DLD1 (cell line): ENCODE results near the gene CYTH4.

Experiments
- in situ Hi-C: cut with HindIII; loops from 2 replicates; pipeline ENCODE4 v1.10.0; 2017; ENCODE audit warnings: low sequenced_read_pairs

Gene CYTH4

DNA sequence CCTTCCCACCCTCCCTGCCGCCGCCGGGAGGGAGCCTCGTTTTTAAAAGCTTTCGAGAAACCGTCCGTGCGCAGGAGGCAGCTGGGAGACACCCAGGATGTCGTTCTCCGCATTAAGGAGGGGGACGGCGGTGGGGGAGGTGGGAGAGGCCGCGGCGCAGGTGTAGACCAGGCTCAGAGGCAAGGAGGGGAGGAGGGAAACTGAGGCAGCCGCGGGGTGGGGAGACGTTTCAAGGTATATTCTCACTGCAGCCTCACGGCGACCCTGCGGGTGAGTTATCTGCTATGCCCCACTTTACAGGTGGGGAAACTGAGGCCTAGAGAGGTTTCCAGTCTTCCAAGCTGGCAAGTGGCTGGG, 42.7 kb downstream of the CYTH4 start:
- in situ Hi-C loops, result loop anchor here (10.0 kb wide), 1 partner anchor 120 kb away; no protein-coding TSS in a partner anchor

DNA sequence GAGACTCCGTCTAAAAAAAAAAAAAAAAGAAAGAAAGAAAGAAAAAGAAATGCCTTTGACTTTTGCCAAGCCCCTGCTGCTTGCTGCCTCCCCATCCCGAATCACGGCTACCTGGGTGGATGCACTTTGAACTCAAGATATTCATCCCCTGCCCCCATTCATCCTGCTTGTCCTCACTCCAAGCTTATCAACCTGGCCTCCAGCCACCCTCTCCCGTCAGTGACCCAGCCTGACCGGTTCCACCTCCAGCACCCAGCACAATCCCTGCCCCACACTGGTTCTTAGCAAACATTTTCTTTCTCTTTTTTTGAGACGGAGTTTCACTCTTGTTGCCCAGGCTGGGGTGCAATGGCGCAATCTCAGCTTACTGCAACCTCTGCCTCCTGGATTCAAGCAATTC, 44.4 kb downstream of the CYTH4 start:
- in situ Hi-C loops, result loop anchor here (10.0 kb wide), 1 partner anchor 118 kb away; no protein-coding TSS in a partner anchor

DNA sequence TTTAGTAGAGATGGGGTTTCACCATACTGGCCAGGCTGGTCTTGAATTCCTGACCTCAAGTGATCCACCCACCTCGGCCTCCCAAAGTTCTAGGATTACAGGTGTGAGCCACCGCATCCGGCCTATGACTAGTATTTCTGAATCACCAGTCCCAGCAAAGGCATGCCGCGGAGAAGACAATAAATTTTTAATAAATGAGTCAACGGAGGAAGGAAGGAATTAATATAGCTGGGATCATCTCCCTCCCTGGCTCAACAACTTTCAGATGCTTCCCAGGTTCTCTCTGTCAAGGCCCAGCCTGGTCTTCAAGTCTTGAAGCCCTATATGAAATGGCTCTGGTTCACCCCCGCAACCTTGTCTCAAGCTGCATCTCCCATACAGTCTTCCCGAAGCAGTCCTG, 45.7 kb downstream of the CYTH4 start:
- in situ Hi-C loops, result loop anchor here (10.0 kb wide), 1 partner anchor 117 kb away; no protein-coding TSS in a partner anchor

DNA sequence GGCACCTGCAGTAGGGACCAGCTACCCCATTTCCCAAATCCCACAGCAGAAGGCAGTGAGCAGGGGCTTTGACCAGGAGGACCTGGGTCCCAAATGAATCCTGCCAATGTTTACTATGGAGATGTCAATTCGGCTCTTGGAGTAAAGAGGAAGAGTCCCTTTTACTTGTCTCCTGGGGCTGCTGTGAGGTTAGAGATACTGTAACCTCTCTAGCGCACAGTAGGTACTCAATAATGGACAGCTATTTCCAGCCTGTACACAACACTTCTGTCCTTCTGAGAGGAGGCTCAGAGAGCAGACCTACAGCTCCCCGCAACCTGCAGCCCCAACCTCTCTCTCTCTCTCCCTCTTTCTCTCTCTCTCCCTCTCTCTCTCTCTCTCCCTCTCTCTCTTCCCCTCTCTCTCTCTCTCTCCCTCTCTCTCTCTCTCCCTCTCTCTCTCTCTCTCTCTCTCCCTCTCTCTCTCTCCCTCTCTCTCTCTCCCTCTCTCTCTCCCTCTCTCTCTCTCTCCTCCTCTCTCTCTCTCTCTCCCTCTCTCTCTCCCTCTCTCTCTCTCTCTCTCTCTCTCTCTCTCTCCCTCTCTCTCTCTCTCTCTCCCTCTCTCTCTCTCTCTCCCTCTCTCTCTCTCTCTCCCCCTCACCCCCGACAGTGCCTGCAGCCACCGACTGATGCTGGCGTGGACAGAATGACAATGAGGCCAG, 46.4 kb downstream of the CYTH4 start:
- in situ Hi-C loops, result loop anchor here (10.0 kb wide), 1 partner anchor 116 kb away; no protein-coding TSS in a partner anchor

DNA sequence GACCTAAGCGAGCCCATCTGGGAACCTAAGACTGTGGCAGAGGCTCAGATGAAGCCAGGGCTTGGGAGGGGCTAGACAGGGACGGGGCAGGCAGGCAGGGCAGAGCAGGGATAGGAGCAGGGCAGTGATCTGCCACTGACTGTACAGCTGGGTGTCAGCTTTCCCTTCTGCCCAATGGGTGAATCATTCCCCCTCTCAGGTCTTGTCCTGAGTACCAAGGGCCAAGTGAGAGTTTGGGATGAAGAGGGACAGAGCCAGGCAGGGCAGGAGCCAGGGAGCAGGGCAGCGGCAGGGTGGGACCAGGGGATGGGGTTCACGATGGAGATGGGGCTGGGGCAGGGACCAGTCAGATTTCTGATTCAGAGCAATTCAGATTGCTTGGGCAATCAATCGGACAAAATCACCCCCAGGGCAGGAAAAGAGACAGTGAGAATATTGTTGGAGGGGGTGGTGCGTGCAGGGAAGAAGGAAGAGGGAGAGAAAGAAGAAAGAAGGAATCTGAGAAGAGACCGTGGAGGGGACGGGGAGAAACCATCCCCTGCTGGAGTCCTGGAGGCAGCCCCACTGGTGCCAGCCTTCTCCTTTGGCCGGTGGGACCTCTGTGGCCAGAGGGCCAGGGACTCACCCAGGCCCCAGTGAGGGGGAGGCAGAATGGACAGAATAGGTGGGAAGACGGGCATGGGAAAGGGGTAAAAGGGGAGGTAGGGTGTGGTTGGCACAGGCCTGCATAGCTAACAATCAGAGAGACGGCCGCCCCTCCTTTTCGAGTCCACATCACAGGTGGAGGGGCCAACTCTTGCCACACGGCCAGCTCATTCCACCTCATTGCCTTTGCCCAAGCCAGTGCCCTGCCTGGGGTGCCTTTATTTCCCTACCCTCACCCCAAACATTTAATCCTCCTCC, 47.2 kb downstream of the CYTH4 start:
- in situ Hi-C loops, result loop anchor here (10.0 kb wide), 2 partner anchors 65 to 115 kb away; no protein-coding TSS in a partner anchor

DNA sequence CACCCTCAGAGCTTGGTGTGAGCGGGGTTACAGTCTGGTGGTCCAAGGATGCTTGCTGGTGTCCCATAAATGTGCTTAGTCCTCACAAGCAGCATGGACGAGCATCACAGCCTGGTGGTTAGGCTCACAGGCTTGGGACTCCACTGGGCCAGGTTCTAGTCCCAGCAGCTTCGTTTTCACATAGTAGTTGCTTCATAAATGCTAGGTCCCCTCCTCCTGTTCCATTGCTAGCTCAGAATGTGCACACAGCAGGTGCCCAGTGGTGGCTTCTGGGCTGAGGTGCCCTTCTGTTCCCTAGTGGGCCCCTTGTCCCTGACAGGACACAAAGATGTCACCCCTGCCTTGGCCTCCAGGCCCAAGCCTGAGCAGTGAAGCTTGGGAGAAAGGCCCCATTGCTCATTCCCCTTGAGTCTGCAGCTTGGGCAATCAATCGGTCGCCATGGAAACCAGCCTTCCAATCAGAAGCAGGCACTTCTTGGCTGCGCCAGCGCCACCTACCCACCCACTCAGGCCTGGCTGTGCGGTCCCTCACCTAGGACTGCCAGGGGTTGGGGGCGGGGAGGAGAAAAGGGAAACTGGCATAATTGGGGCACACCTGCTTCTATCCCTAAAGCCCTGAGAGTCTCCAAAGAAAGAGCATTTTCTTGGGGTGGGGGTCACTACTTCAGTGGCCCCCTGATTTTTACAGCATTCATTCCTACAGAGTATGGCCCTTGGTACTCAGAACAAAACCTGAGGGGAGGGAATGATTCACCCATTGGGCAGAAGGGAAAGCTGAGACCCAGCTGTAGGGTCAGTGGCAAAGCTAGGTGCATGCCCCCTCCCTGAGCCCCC, 48.1 kb downstream of the CYTH4 start:
- in situ Hi-C loops, result loop anchor here (10.0 kb wide), 1 partner anchor 64 kb away; no protein-coding TSS in a partner anchor

DNA sequence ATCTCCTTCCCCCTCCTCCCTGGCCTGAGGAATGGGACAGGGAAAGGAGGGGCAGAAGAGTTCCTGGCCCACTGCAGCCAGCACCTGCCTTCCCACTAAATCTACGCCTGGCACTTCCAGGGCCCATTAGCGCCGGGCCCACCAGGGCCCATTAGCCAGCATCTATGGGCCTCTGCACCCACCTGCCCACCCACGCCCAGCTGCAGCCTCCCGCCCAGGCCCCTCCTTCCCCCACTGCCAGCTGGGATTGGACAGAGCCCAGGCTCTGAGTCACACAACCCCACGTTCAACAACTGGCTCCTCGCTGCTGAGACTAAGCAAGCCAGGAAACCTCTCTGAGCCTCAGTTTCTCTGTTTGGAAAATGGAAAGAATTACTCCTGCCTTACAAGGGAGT, 48.7 kb downstream of the CYTH4 start:
- in situ Hi-C loops, result loop anchor here (10.0 kb wide), 1 partner anchor 64 kb away; no protein-coding TSS in a partner anchor

DNA sequence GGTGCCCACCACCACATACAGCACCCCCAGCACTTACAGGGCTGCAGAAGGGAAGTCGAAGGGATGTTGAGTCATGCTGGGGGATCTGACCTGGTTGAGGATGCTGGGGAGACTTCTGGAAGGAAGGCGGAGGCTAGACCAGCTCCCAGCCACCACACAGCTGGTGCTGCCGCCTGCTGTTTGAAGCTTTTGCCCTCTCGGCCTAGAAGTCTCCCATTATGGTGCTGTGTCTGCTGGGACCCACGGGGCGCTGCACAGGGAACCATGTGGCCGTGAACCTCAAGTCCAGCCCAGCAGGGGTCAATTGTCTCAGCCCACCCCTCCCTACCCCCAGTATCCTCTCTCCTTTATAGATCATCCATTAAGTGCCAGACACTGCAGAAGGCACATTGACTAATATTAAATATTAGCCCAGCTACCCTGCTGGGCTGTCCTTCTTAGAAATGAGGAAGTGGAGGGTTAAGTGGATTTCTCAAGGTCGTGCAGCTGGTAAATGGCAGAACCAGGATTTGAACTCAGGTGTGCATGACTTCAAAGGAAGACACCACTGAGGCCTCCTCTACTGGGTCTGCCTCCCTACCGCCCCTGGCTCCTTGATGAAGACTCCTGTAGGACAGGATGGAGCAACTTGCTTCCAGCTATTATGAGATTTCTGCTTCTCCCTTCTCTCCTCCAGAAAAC, 49.7 kb downstream of the CYTH4 start:
- in situ Hi-C loops, result loop anchor here (10.0 kb wide), 1 partner anchor 63 kb away; no protein-coding TSS in a partner anchor

DNA sequence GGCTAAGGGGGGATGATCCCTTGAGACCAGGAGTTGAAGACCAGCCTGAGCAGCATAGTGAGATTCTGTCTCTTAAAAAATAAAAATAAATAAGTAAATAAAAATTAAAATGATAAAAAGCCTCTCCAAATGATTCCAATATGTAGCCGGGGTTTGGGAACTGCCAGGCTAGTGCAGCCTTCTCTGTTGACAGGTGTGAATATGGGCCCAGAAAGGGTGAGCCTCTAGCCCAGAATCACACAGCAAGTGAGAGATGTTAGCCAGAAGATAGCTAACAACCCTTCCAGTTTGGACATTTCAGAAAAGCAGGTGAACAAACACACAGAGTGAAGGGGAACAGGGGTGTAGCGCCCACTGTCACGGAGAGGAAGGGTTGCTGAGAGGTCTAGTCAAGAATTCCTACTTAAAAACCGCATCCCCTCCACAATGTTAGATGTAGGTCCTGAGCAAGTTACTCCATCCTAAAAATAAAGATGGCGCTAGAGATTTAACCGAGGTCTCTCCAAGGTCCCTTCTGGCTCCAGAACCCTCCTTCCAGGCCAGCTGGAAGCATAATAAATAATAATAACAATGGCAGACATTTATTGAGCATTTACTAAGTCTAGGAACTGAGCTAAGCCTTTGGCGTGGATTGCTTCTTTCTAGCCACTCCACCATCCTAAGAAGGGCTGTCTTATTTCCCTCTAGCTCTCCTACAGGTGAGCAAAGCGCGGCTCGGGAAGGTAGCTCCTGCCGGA, 51.6 kb downstream of the CYTH4 start:
- in situ Hi-C loops, result loop anchor here (10.0 kb wide), 1 partner anchor 61 kb away; no protein-coding TSS in a partner anchor

DNA sequence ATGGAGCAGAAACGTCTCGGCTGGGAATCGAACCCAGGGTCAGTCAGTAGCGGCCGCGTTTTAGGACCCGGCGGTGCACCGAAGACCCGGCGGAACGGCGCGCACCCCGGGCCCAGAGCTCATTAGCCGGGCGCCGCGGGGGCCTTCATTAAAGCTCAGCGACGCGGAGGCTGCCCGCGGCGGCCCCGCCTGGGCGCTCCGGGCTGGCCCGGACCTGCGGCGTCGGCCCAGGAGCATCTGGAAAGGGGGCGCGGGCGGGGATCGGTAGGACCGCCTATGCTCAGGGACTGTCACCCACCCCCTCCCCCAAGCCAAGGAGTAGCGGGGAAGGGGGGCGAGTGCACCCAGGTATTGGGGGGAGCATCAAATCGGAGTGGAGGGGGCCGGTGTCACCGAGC, 52.2 kb downstream of the CYTH4 start:
- in situ Hi-C loops, result loop anchor here (10.0 kb wide), 1 partner anchor 60 kb away; no protein-coding TSS in a partner anchor

DNA sequence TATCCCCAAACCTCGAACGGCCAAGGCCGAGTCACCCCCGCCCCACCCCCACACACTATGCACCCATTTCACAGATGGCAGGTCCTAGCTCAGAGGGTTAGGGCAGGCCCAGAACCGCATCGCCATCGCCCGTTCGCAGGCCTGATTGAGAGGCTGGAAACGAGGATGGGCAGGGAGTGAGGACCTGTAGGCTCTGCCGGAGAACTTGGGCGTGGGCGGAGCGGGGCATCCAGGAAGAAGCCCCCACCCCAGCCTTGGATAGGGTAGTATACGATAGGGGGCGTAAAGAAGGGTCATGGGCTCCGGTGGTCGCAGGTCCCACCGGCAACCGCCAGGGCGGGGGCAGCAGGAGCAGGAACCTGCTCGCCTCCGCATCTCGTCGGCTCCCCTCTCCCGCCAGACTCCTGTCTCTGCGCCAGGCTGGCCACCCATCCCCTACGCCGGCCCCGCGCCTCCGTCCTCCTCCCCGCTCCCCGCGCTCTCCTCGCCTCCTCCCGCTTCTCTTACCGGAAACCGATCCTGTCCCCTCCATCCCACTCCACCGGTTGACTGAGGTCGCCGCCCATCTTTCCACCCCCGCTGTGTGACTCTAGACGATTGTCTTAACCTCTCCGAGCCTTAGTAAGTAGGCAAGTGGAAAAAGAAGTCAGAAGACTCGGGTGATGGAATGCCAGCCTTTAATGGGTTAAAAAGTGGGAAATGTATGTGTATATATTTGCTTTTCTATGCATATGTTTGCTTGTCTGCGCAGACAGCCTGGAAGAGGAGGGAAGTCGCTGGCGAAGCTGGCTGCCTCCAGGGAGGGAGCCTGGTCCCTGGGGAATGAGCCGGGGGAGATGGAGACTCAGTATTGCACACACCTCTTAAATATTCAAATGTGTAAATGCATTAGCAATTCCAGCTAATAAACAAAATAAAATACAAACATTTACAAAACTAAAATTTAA, 52.8 kb downstream of the CYTH4 start:
- in situ Hi-C loops, result loop anchor here (10.0 kb wide), 1 partner anchor 60 kb away; no protein-coding TSS in a partner anchor

DNA sequence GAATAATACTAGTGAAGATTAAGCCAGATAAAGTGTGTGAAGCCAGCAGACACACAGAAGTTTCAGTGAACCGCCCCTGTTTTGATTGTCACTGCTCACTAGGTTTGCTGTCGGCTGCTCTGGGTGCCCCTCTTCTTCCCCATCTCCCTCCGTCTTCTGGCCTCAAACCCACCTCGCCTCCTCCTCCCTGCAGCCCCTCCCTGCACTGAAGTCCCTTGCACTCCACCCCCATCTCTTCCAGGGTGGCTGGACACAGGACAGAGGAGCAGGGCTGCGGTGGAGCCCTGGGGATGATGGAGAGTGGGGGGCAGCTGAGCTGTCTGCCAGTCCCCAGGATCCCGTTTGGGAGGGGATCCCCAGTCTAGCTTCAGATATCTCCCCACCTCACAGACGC, 53.5 kb downstream of the CYTH4 start:
- in situ Hi-C loops, result loop anchor here (10.0 kb wide), 1 partner anchor 59 kb away; no protein-coding TSS in a partner anchor

DNA sequence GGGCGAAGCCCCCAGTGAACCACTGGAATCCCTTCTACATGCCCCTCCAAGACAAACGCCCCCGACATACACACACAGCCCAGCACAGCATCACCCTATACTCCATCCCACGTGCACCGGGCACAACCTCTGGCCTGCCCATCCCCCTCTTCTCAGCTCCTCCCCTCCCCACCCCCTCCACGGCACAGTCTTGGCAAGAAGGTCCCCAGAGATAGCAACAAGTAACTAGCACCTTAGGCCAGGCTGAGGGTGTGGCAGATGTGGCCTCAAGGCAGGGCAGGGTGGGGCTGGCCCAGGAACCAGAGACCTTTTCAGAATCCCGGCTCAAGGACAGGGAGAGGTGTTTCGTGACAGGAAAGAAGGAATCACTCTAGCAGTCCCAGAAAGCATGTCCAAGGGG, 54.3 kb downstream of the CYTH4 start:
- in situ Hi-C loops, result loop anchor here (10.0 kb wide), 1 partner anchor 58 kb away; no protein-coding TSS in a partner anchor

DNA sequence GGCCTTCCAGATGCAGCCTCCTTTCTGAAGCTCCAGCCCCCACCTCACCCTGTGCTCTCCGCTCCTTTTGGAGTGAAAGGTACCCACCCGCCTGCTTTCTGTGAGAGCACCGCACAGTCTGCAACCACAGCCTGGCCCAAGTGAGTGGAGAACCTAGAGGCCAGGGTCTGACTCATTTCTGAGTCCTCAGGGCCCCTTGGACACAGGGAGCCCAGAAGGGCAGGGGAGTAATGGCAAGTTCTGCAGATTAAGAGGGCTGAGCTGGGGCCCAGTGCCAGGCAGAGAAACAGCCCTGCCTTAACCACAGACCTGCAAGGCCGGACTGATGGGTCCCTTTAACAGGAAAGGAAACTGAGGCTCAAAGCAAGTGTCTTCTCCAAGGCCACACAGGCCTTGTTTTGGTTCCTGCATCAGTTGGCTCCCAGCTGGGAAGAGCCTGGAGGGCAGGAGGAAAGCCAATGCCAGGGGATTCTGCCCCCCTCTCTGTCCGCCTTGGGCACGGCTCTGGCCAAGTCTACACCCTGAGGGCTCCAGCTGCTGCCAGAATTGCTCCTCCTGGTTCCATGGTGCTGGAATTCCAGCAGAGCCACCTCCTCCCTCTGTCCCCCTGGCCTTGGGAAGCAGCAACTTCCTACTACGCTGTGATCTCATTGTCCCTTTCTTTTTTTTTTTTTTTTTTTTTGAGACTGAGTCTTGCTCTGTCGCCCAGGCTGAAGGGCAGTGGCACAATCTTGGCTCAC, 55.1 kb downstream of the CYTH4 start:
- in situ Hi-C loops, result loop anchor here (10.0 kb wide), 1 partner anchor 57 kb away; no protein-coding TSS in a partner anchor

DNA sequence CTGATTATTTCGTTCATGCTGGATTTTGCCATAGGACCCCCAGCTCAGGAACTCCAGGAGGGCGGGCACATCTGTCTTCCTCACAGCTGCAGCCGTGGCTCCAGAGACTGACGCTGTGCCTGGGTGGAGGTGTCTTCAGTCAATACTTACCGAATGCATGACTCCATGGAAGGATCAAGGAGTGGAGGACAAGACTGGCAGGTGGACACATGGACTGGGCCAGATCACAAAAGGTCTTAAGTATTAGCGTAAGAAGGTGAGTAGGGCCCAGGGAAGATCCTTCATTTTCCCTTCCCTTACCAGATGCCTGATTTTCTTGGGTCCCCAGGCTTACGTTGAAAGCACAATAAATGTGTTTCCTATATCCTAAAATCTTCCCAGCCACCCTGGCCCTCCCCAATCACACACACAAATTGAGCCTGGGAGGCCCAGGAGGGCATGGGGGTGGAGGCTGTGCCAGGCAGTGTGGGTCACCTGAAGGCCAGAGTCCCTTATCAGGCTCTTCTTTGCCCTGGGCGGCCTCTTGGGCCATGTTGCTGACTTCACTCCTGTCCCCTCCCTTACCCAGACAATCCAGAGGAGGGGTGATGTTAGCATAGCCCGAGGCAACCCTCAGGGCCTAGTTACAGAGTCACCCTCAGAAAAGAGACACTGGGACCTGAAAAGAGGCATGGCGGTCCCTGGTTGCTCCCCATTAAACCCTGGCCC, 56.4 kb downstream of the CYTH4 start:
- in situ Hi-C loops, result loop anchor here (10.0 kb wide), 1 partner anchor 56 kb away; no protein-coding TSS in a partner anchor
